ENCODE data around the gene TECTA.
"Not testable (repeated sequence)": the region's sequence is repeated elsewhere in the genome, so short reads cannot be mapped to it uniquely, and the experiment has no call there.

TECTA gene

GRCh38 chr11:121157756-121158155 lies 56.7 kb downstream of the TECTA start:
- TF ChIP-seq CTCF (IDR thresholded peaks at IDR 0.05) = no peak
- Histone ChIP-seq H3K4me3 (no peak overlapping the region), H3K4me1 (no peaks in the 10 kb centered on the region), H3K27ac (no peak overlapping the region), H3K9me3 (no peaks in the 10 kb centered on the region), H3K36me3 (peaks cover 0 to 5% (median 0%) of the 10 kb centered on the region in 3 donors), H3K27me3 (no peaks in the 10 kb centered on the region)
- intact Hi-C loops (cut with DNase I; ENCODE audit: low total_unique reads) = no loop called here
- no peak for DNase-seq

GRCh38 chr11:121159741-121160140 lies 58.7 kb downstream of the TECTA start:
- no peak for TF ChIP-seq CTCF (IDR thresholded peaks at IDR 0.05)
- peaks cover 0 to 5% (median 0%) of the 10 kb centered on the region in 3 donors for H3K36me3 ChIP-seq
- H3K27me3 ChIP-seq = no peaks in the 10 kb centered on the region
- H3K9me3 ChIP-seq = no peaks in the 10 kb centered on the region
- no peak for DNase-seq
- no peak overlapping the region for H3K27ac ChIP-seq
- H3K4me3 ChIP-seq = no peak overlapping the region
- no peaks in the 10 kb centered on the region for H3K4me1 ChIP-seq
- intact Hi-C loops (cut with DNase I; ENCODE audit: low total_unique reads) = no loop called here

- TF ChIP-seq CTCF (IDR thresholded peaks at IDR 0.05) = no peak
- Histone ChIP-seq H3K9me3 (no peaks in the 10 kb centered on the region), H3K4me3 (no peak overlapping the region), H3K27me3 (no peaks in the 10 kb centered on the region), H3K27ac (no peak overlapping the region), H3K4me1 (no peaks in the 10 kb centered on the region), H3K36me3 (peaks cover 0 to 5% (median 0%) of the 10 kb centered on the region in 3 donors)
- no peak for DNase-seq
- intact Hi-C loops (cut with DNase I; ENCODE audit: low total_unique reads) = no loop called here
Measured at GRCh38 chr11:121161349-121161917, 60.4 kb downstream of the TECTA start.

GRCh38 chr11:121163658-121164308 lies 62.7 kb downstream of the TECTA start:
- TF ChIP-seq CTCF (IDR thresholded peaks at IDR 0.05) = no peak
- Histone ChIP-seq H3K27me3 (no peaks in the 10 kb centered on the region), H3K4me1 (no peaks in the 10 kb centered on the region), H3K9me3 (no peaks in the 10 kb centered on the region), H3K4me3 (no peak overlapping the region), H3K36me3 (no peaks in the 10 kb centered on the region), H3K27ac (no peak overlapping the region)
- DNase-seq = no peak
- intact Hi-C loops (cut with DNase I; ENCODE audit: low total_unique reads) = no loop called here

GRCh38 chr11:121177629-121178028 lies 76.6 kb downstream of the TECTA start:
- intact Hi-C loops (cut with DNase I; ENCODE audit: low total_unique reads); H3K27ac ChIP-seq; DNase-seq; H3K36me3 ChIP-seq; H3K27me3 ChIP-seq; H3K4me3 ChIP-seq; H3K4me1 ChIP-seq: not testable (repeated sequence)
- H3K9me3 ChIP-seq = peaks cover 0 to 19% (median 7%) of the 10 kb centered on the region in 3 donors

GRCh38 chr11:121179306-121179705 lies 78.3 kb downstream of the TECTA start:
- no peak for TF ChIP-seq CTCF (IDR thresholded peaks at IDR 0.05)
- DNase-seq = no peak
- no peak overlapping the region for H3K27ac ChIP-seq
- peaks cover 0 to 19% (median 7%) of the 10 kb centered on the region in 3 donors for H3K9me3 ChIP-seq
- H3K4me3 ChIP-seq = no peak overlapping the region
- H3K36me3 ChIP-seq = no peaks in the 10 kb centered on the region
- intact Hi-C loops (cut with DNase I; ENCODE audit: low total_unique reads) = no loop called here
- no peaks in the 10 kb centered on the region for H3K4me1 ChIP-seq
- H3K27me3 ChIP-seq = no peaks in the 10 kb centered on the region

Measured in tibial artery (tissue), 4 donors.